ENCODE data around the gene NEAT1.

Gene NEAT1

GRCh38 chr11:65416341-65416824, 6.2 kb upstream of the NEAT1 start:
- peaks cover 53% of the 10 kb centered on the region for H3K4me1 ChIP-seq (ENCODE audit: low read length)
- H4K20me1 ChIP-seq (ENCODE audit: insufficient read depth, low read length): no peaks in the 10 kb centered on the region
- H3K27ac ChIP-seq (ENCODE audit: low read length): peak overlapping the region; percentile 97
- peaks cover 38% of the 10 kb centered on the region for H3K79me2 ChIP-seq (ENCODE audit: low read length)
- H3K4me2 ChIP-seq (ENCODE audit: low read length): peak overlapping the region; percentile 92
- peak overlapping the region; percentile 77 for H3K4me3 ChIP-seq (ENCODE audit: low read length)
- H3K9me3 ChIP-seq (ENCODE audit: insufficient read depth, low read length): no peaks in the 10 kb centered on the region
- peak; percentile 97 for TF ChIP-seq CTCF (IDR thresholded peaks at IDR 0.05; ENCODE audit: low read depth, low read length)
- TF ChIP-seq EZH2phosphoT487 (IDR thresholded peaks at IDR 0.05; ENCODE audit: low read depth): no peak
- no peaks in the 10 kb centered on the region for H3K36me3 ChIP-seq (replicated peaks; ENCODE audit: low read depth, low read length)
- no peaks in the 10 kb centered on the region for H3K27me3 ChIP-seq (ENCODE audit: low read depth, low read length)
- peak overlapping the region; percentile 96 for H3K9ac ChIP-seq (ENCODE audit: low read length)
- 0 out of 2 replicates have a peak overlapping the region, but pooled peaks have one; percentile 52 for H2AFZ ChIP-seq (ENCODE audit: low read depth, low read length)

GRCh38 chr11:65416841-65417701, 5.5 kb upstream of the NEAT1 start:
- Histone ChIP-seq H3K27me3 (ENCODE audit: low read depth, low read length) (no peaks in the 10 kb centered on the region), H3K79me2 (ENCODE audit: low read length) (peaks cover 44% of the 10 kb centered on the region), H4K20me1 (ENCODE audit: insufficient read depth, low read length) (no peaks in the 10 kb centered on the region), H2AFZ (ENCODE audit: low read depth, low read length) (no peak overlapping the region), H3K4me1 (ENCODE audit: low read length) (peaks cover 55% of the 10 kb centered on the region), H3K27ac (ENCODE audit: low read length) (peak overlapping the region; percentile 97), H3K36me3 (replicated peaks; ENCODE audit: low read depth, low read length) (no peaks in the 10 kb centered on the region), H3K9ac (ENCODE audit: low read length) (peak overlapping the region; percentile 96), H3K4me3 (ENCODE audit: low read length) (peak overlapping the region; percentile 77), H3K4me2 (ENCODE audit: low read length) (peak overlapping the region; percentile 92), H3K9me3 (ENCODE audit: insufficient read depth, low read length) (no peaks in the 10 kb centered on the region)
- TF ChIP-seq CTCF (IDR thresholded peaks at IDR 0.05; ENCODE audit: low read depth, low read length): no peak
- TF ChIP-seq EZH2phosphoT487 (IDR thresholded peaks at IDR 0.05; ENCODE audit: low read depth): no peak

- Histone ChIP-seq H3K79me2 (ENCODE audit: low read length) (peaks cover 51% of the 10 kb centered on the region), H3K27ac (ENCODE audit: low read length) (peak overlapping the region; percentile 97), H4K20me1 (ENCODE audit: insufficient read depth, low read length) (no peaks in the 10 kb centered on the region), H3K27me3 (ENCODE audit: low read depth, low read length) (no peaks in the 10 kb centered on the region), H2AFZ (ENCODE audit: low read depth, low read length) (no peak overlapping the region), H3K9me3 (ENCODE audit: insufficient read depth, low read length) (no peaks in the 10 kb centered on the region), H3K36me3 (replicated peaks; ENCODE audit: low read depth, low read length) (peaks cover 1% of the 10 kb centered on the region), H3K4me3 (ENCODE audit: low read length) (peak overlapping the region; percentile 77), H3K4me1 (ENCODE audit: low read length) (peaks cover 55% of the 10 kb centered on the region), H3K4me2 (ENCODE audit: low read length) (peak overlapping the region; percentile 92), H3K9ac (ENCODE audit: low read length) (peak overlapping the region; percentile 96)
- no peak for TF ChIP-seq EZH2phosphoT487 (IDR thresholded peaks at IDR 0.05; ENCODE audit: low read depth)
- no peak for TF ChIP-seq CTCF (IDR thresholded peaks at IDR 0.05; ENCODE audit: low read depth, low read length)
Observed at GRCh38 chr11:65417702-65418430, 4.7 kb upstream of the NEAT1 start.

DNA sequence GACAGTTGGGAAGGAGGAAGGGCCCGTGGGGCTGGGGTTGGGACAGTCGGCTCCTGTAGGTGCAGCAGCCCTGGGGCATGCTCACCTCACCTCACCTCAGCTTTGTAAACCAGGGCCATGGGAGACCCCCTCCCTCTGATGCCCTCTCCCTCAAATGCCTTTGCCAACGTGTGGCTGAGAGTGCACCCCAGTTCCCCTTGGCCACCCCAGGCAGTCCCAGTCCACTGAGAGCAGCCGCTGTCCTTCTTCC, 4.2 kb upstream of the NEAT1 start:
- TF ChIP-seq CTCF (IDR thresholded peaks at IDR 0.05; ENCODE audit: low read depth, low read length) (no peak), EZH2phosphoT487 (IDR thresholded peaks at IDR 0.05; ENCODE audit: low read depth) (no peak)
- peaks cover 56% of the 10 kb centered on the region for H3K79me2 ChIP-seq (ENCODE audit: low read length)

More for the DNA sequence above, 4.2 kb upstream of the NEAT1 start:
- peak overlapping the region; percentile 92 for H3K4me2 ChIP-seq (ENCODE audit: low read length)
- H3K4me3 ChIP-seq (ENCODE audit: low read length): peak overlapping the region; percentile 77
- H3K27me3 ChIP-seq (ENCODE audit: low read depth, low read length): no peaks in the 10 kb centered on the region
- H3K27ac ChIP-seq (ENCODE audit: low read length): peak overlapping the region; percentile 97
- H3K9me3 ChIP-seq (ENCODE audit: insufficient read depth, low read length): no peaks in the 10 kb centered on the region
- peak overlapping the region; percentile 96 for H3K9ac ChIP-seq (ENCODE audit: low read length)
- peaks cover 55% of the 10 kb centered on the region for H3K4me1 ChIP-seq (ENCODE audit: low read length)
- H2AFZ ChIP-seq (ENCODE audit: low read depth, low read length): no peak overlapping the region
- H4K20me1 ChIP-seq (ENCODE audit: insufficient read depth, low read length): peaks cover 3% of the 10 kb centered on the region; the same call in 1 of the 2 replicates
- peaks cover 6% of the 10 kb centered on the region for H3K36me3 ChIP-seq (replicated peaks; ENCODE audit: low read depth, low read length)
